Lower lobe of right lung (tissue), 2 donors: ENCODE results near the gene PRLH. TPM values are rescaled to one million over a fixed set of nuclear protein-coding genes. Genes with fewer than 3 reads are reported as not detected.

Experiments
- ATAC-seq, 2 donors: fragments of 200-7000 bp; cut with Tn5 transposase; one replicate each; pipeline ENCODE4 v1.9.1; 2020 to 2022; ENCODE audit warnings: mild to moderate bottlenecking in 2 of 2, moderate library complexity in 2 of 2
- DNase-seq: peaks from one replicate; pipeline ENCODE4 v3.0.0-alpha.2; 2020
- H3K27ac ChIP-seq: fragments of 200-600 bp; one replicate; pipeline ENCODE4 v1.8.0; 2022
- H3K27me3 ChIP-seq: fragments of 200-600 bp; one replicate; pipeline ENCODE4 v1.8.0; 2022; ENCODE audit warnings: low read depth
- H3K36me3 ChIP-seq: fragments of 200-600 bp; one replicate; pipeline ENCODE4 v1.8.0; 2022; ENCODE audit warnings: mild to moderate bottlenecking
- H3K4me1 ChIP-seq: fragments of 200-600 bp; one replicate; pipeline ENCODE4 v1.8.0; 2022
- H3K4me3 ChIP-seq: fragments of 200-600 bp; one replicate; pipeline ENCODE4 v1.8.0; 2022; ENCODE audit warnings: mild to moderate bottlenecking
- H3K9me3 ChIP-seq: fragments of 200-600 bp; one replicate; pipeline ENCODE4 v1.8.0; 2022
- intact Hi-C: fragments of 100-400 bp; cut with DNase I; formaldehyde crosslinking; loops from one replicate; pipeline ENCODE4 v1.11.0; 2022
- total RNA-seq: library from RNA; stranded (reverse); fragmentation: NEBNext Ultra II Directional; extraction: Animal tissue kit (Norgen Biotek cat#: 25700); gene quantifications from one replicate; pipeline ENCODE4 v1.2.1, GENCODE V29; 2021
- TF ChIP-seq, protein P1 (sequence below): fragments of 200-600 bp; IDR thresholded peaks from one replicate; pipeline ENCODE4 v1.8.0; 2022; ENCODE audit warnings: antibody characterized with exemption, mild to moderate bottlenecking
- donor health status: DM: no; HTN: yes; CAD: no; lungs with severe emphysema.

PRLH gene
- total RNA-seq, 1 donor from 2014 or later: not detected

DNA sequence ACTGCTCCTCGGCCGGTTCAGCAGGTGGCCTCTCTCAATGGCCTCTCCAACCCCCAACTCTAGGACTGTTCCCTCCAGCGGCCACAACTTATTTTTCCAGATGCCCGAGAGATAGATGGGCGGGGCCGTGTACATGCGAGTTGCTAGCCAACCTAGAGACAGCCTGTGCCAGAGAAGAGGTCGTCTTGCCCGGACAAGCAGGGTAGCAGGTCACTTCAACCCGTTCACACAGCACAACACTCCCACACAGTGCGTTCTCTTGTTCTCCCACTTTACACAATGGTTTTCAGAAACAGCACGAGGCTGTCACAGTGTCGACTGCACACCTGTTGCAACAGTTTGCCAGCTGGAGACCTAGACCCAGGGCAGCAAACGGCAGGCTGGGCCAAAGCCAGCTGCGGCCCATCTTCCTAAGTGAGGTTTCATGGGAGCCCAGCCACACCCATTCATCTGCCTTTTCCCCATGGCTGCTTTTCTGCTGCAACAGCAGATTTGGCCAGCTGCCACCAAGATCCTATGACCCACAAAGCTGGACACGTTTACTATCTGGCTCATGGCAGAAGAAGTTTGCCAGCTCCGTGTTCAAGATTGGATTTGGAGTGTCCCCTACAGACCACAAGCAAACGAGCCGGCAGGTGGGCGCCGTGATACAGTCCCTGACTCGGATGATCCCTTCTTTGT is 7.3 kb upstream of the PRLH start:
- intact Hi-C loops: no loop called here
- DNase-seq (peak; percentile 74), ATAC-seq (peak; percentile 49 to 60)
- TF ChIP-seq, protein P1, sequence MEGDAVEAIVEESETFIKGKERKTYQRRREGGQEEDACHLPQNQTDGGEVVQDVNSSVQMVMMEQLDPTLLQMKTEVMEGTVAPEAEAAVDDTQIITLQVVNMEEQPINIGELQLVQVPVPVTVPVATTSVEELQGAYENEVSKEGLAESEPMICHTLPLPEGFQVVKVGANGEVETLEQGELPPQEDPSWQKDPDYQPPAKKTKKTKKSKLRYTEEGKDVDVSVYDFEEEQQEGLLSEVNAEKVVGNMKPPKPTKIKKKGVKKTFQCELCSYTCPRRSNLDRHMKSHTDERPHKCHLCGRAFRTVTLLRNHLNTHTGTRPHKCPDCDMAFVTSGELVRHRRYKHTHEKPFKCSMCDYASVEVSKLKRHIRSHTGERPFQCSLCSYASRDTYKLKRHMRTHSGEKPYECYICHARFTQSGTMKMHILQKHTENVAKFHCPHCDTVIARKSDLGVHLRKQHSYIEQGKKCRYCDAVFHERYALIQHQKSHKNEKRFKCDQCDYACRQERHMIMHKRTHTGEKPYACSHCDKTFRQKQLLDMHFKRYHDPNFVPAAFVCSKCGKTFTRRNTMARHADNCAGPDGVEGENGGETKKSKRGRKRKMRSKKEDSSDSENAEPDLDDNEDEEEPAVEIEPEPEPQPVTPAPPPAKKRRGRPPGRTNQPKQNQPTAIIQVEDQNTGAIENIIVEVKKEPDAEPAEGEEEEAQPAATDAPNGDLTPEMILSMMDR: no peak
- Histone ChIP-seq H3K27ac (no peak overlapping the region), H3K9me3 (peaks cover 8% of the 10 kb centered on the region), H3K4me3 (no peak overlapping the region), H3K27me3 (peaks cover 4% of the 10 kb centered on the region), H3K36me3 (peaks cover 23% of the 10 kb centered on the region), H3K4me1 (peaks cover 12% of the 10 kb centered on the region)

DNA sequence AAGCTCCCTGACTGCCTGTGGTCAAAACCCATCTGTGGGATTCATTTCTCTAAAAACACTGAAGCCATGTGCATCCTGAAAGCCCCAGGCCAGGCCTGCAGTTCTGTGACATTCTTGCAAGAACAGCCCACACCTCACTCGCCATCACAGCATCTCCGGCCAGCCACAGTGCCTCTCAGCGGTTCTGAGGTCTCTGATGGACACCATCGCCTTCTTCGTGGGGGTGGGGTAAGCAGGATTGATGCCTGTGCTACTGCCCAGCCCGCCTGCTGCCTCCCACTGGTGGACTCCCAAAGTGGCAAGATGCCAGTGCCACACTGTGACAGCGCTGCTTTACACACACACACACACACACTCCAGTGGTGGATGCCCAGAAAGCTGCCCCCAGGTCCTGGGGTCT is 5.2 kb upstream of the PRLH start:
- TF ChIP-seq, protein P1: no peak
- intact Hi-C loops: no loop called here
- peaks cover 9% of the 10 kb centered on the region for H3K27me3 ChIP-seq
- no peak overlapping the region for H3K27ac ChIP-seq
- peaks cover 3% of the 10 kb centered on the region for H3K36me3 ChIP-seq
- DNase-seq: no peak
- no peak overlapping the region for H3K4me3 ChIP-seq
- no peaks in the 10 kb centered on the region for H3K9me3 ChIP-seq
- no peak for ATAC-seq
- peaks cover 12% of the 10 kb centered on the region for H3K4me1 ChIP-seq

DNA sequence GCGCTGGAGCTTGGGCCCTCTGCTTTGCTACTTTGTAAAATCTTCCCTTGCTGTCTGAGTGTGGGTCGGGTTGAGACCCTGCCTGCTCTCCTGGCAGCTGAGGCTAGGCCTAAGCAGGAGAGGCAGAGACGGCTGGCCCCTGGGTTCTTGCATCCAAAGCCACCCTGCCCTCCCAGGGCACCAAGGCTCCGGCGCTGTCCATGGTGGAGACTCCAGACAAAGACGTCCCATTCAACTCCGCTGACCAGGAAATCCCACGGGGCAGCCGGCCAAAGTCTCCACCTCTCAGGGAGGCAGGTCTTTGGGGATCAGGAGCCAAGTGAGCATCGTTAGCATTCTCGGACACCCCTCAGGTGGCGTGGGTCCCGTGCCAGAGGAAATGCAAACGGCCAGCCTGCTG is 2.6 kb upstream of the PRLH start:
- ATAC-seq (peak in 1 of 2 donors; percentile 23), DNase-seq (no peak)
- Histone ChIP-seq H3K4me1 (peaks cover 10% of the 10 kb centered on the region), H3K36me3 (no peaks in the 10 kb centered on the region), H3K27ac (no peak overlapping the region), H3K9me3 (no peaks in the 10 kb centered on the region), H3K27me3 (peaks cover 9% of the 10 kb centered on the region), H3K4me3 (no peak overlapping the region)
- intact Hi-C loops: no loop called here
- TF ChIP-seq, protein P1: no peak

DNA sequence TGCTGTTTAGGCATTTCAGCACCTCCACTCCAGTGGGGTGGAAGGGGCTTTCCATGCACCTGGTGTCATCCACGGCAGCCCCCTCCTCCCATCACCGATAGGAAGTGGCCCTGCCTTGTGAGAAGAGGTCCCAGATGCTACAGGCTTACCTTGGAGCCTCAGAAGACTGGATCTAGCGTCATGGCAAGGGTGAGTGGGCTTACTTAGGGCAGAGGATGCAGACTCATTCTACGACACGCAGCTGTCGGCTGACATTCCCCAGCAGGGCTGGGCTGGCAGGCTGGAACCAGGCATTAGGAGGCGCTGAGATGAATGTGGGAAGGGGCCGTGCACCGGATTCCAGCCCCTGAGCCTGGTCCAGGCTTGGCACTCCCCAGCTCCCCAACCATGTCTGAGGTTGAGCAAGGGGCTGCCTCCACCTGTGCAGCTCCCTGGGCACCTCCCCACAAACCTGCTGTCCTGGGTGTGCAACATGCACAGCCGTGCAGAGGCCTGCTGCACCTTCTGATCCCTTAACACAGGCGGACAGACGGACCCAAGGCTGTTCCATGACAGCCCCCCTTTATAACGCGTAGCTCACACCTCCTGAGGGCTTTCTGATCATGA is 1.7 kb upstream of the PRLH start:
- ATAC-seq (no peak), DNase-seq (no peak)
- Histone ChIP-seq H3K36me3 (no peaks in the 10 kb centered on the region), H3K9me3 (no peaks in the 10 kb centered on the region), H3K27me3 (peaks cover 9% of the 10 kb centered on the region), H3K4me3 (no peak overlapping the region), H3K27ac (no peak overlapping the region), H3K4me1 (peaks cover 2% of the 10 kb centered on the region)
- intact Hi-C loops: no loop called here
- TF ChIP-seq, protein P1: no peak

DNA sequence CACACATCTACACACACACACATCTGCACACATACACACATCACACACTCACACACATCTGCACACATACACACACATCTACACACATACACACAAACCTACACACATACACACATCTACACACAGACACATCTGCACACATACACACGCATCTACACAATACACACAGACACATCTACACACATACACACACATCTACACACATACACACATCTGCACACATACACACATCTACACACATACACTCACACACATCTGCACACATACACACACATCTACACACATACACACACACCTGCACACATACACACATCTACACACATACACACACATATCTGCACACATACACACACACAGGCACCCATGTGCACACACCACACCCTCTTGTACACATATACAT is 400 bp upstream of the PRLH start:
- Histone ChIP-seq H3K4me3 (no peak overlapping the region), H3K4me1 (no peaks in the 10 kb centered on the region), H3K36me3 (no peaks in the 10 kb centered on the region), H3K9me3 (no peaks in the 10 kb centered on the region), H3K27me3 (peaks cover 9% of the 10 kb centered on the region), H3K27ac (no peak overlapping the region)
- intact Hi-C loops: no loop called here
- ATAC-seq (no peak), DNase-seq (no peak)
- TF ChIP-seq, protein P1: no peak
